LNCaP clone FGC (cell line): ENCODE results near the gene SLC8A3.
"Not testable (repeated sequence)": the region's sequence is repeated elsewhere in the genome, so short reads cannot be mapped to it uniquely, and the experiment has no call there.

Experiments used
- DNase-seq: peaks from one replicate; pipeline ENCODE4 v3.0.0-alpha.2; 2011; ENCODE audit warnings: low read depth
- H3K4me3 ChIP-seq: 2 replicates; pipeline ENCODE4 v1.5.1; 2011; ENCODE audit warnings: mild to moderate bottlenecking, low read depth, low read length, control low read depth
- TF ChIP-seq, protein P1 (sequence below): IDR thresholded peaks from 2 replicates; pipeline ENCODE4 v1.5.1; 2012; ENCODE audit warnings: mild to moderate bottlenecking; ENCODE audit not compliant: control insufficient read depth, insufficient read depth; ENCODE audit errors: extremely low read depth

SLC8A3 gene, protein sequence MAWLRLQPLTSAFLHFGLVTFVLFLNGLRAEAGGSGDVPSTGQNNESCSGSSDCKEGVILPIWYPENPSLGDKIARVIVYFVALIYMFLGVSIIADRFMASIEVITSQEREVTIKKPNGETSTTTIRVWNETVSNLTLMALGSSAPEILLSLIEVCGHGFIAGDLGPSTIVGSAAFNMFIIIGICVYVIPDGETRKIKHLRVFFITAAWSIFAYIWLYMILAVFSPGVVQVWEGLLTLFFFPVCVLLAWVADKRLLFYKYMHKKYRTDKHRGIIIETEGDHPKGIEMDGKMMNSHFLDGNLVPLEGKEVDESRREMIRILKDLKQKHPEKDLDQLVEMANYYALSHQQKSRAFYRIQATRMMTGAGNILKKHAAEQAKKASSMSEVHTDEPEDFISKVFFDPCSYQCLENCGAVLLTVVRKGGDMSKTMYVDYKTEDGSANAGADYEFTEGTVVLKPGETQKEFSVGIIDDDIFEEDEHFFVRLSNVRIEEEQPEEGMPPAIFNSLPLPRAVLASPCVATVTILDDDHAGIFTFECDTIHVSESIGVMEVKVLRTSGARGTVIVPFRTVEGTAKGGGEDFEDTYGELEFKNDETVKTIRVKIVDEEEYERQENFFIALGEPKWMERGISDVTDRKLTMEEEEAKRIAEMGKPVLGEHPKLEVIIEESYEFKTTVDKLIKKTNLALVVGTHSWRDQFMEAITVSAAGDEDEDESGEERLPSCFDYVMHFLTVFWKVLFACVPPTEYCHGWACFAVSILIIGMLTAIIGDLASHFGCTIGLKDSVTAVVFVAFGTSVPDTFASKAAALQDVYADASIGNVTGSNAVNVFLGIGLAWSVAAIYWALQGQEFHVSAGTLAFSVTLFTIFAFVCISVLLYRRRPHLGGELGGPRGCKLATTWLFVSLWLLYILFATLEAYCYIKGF

DNA sequence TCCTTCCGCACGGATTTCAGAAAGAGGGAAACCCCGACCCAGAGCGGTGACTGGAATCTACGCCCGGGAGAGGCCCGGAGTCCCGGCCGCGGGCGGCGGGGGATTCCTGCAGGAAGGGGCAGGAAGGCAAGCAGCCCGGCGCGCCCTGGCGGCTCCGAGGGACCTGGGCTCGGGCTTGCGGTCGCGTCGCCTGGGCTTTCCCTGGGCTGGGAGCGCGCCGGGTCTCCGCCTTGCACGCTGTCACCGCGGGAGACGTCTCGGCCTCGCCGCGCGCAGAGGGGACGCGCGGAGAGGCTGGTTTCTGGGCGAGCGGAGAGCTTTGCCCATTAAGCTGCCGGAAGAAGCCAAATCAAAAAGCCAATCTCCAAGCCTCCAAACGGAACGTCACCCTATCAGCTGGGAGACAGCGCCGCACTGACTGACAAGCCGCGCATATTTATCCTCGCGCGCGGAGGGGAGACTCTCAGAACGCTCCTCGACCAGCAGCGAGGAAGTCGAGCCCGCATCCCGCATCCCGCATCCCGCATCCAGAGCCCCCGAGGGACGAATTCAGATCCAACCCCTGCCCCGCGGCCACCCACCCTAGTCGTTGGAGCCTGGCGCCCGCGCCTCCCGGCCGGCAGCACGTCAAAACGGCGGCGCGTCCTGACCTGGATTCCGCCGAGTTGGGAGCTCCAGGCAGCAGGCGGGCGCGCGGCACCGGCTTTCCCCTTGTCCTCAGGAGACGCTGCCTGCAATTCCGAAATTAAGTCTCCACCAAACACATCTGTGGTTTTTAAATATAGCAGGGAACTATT, at the start of gene SLC8A3:
SLC8A3 (minus strand) TSS at position 293 of the 797 bp plus-strand sequence. CDS start 20,529 bp downstream, outside the sequence.
- peak; percentile 26 for DNase-seq
- peak within 1 kb of the TSS; percentile 41 for H3K4me3 ChIP-seq
- TF ChIP-seq, protein P1, sequence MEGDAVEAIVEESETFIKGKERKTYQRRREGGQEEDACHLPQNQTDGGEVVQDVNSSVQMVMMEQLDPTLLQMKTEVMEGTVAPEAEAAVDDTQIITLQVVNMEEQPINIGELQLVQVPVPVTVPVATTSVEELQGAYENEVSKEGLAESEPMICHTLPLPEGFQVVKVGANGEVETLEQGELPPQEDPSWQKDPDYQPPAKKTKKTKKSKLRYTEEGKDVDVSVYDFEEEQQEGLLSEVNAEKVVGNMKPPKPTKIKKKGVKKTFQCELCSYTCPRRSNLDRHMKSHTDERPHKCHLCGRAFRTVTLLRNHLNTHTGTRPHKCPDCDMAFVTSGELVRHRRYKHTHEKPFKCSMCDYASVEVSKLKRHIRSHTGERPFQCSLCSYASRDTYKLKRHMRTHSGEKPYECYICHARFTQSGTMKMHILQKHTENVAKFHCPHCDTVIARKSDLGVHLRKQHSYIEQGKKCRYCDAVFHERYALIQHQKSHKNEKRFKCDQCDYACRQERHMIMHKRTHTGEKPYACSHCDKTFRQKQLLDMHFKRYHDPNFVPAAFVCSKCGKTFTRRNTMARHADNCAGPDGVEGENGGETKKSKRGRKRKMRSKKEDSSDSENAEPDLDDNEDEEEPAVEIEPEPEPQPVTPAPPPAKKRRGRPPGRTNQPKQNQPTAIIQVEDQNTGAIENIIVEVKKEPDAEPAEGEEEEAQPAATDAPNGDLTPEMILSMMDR: no peak

DNA sequence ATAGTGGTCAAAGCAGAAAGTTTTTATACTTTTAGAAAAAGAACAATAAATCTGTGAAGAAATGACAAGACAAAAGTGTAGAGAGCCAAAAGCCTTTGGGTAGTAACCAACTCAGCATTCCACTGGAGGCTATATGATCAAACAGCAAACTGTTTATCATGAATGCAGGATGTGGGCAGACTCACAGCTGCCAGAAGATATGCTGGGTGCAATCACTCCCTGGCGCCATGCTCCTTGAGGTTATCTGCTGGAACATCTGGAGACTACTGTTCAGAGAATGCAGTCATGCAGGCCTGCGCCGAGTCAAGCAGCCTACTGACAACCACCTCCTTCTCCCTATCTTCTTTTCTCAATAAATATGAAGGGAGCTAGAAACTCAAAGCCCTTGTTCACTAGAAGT, 49.0 kb upstream of the SLC8A3 start:
- no peak for DNase-seq
- no peak overlapping the region for H3K4me3 ChIP-seq
- TF ChIP-seq, protein P1: no peak

DNA sequence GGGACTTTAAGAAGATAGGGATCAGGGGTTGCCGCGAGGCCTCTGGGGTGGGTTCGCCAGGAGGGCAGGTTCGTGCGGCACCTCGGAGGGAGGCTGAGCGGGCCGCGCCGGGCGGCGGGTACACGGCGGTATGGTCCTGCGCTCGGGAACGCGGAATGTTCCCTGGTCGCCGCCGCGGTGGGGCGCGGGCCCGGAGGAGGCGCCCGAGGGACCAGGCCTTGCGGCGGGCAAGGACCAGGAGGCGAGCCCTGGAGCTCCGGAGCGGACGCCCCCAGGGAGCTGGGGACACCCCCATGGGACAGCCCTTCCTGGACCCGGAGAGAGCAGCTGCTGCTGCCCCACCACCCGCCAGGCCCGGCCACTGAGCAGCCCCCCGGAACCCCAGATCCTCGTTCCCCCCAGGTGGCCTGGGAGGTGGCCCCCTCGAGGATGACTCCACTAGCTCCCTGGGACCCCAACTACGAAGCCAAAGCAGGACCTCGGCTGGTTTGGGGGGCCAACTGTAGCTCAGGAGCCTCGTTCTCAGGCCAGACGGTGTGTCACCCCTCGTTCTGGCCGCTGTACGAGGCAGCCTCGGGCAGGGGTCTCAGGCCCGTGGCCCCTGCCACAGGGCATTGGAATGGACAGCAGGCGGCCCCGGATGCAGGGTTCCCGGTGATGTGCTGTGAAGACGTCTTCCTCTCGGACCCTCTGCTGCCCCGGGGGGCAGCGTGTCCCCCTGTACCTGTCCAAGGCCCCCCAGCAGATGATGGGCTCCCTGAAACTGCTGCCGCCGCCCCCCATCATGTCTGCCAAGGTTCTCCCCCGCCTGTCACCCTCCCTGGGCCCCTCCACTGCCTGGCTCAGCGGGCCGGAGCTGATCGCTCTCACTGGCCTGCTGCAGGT, 45.6 kb upstream of the SLC8A3 start:
- no peak overlapping the region for H3K4me3 ChIP-seq
- DNase-seq: no peak
- TF ChIP-seq, protein P1: no peak

DNA sequence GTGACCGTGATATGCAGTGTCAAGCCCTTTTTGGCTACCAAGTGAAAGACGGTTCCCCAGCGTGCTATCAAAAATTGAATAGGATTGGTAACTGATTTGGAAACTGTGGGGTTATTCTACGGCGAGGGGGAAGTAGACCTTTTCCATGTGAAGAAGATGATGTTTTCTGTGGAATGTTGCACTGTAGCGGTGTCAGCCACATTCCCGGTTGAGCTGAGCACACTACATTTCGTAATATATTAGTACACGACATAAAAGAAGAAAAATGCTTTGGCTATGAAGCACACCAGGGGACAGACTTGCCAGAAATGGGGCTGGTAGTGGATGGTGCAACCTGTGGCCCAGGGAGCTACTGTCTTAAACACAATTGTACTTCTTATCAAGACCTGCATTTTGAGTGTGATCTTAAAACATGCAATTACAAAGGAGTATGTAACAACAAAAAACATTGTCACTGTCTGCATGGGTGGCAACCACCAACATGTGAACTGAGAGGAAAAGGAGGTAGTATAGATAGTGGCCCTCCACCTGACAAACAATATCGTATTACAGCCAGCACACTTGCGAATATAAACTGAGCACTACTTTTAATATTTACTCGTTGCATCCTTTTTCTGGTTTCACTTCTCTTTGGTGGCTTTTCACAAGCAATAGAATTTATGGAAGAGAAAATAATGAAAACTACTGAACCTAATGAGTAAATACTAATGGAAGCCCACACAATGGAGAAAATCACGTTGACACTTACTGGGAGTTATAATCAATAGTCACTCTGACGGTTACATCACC, 43.2 kb upstream of the SLC8A3 start:
- H3K4me3 ChIP-seq, DNase-seq: not testable (repeated sequence)

DNA sequence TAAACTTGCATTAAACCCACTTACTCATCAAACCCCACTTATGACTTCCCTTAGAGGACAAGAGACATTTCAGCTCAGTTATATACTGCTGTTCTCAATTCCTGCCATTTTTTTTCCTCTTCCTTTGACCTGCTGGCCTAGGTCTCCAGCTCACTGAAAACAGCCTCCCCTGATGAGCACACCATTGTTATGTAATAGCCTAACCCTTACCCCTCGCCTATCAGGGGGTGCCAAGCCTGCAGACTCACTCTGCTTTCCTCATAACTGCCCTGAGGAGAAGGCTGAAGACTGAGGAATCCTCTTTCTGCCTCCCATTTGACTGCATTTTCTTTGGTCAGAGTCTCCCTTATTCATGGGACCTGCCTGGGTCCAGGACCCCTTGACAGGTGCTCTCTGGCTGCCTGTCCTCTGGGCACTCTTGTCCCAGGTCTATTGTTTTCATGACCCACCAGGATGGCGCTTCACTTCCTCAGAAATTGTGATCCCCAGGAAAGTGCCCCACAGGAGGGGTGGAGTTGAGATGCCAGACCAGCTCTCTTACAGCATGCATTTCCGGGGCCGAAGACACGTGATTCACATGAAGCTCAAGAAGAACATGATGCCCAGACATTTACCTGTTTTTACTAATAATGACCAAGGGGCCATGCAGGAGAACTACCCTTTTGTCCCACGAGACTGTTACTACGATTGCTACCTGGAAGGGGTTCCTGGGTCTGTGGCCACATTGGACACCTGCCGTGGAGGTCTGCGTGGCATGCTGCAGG, 41.3 kb upstream of the SLC8A3 start:
- H3K4me3 ChIP-seq, DNase-seq: not testable (repeated sequence)

DNA sequence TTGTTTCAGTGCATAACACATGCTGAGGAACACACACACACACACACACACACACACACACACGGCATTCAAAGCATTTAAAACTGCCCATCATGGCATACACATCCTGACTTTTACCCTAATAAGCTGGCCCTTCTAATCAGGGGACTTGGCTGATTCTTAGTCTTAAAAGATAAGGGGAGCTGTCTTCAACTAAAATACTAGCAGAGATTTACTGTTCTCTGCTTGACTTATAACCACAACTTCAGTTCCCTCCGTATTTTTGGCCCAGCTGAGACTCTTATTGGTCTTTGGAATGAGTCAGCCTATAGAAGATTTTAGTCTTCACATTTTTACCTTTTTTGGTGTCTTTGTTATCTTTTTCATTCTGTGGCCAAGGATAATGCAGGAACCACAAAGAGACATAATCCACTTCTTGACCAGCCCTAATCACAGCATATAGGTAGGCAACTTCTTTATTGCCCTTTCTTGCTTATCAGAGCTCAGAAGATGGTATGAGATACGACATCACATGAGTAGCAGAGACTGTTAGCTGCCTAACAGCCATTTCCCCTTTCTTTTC, 25.1 kb upstream of the SLC8A3 start:
- DNase-seq: no peak
- TF ChIP-seq, protein P1: no peak
- no peak overlapping the region for H3K4me3 ChIP-seq
